K562 (cell line): Measurements from ENCODE around the gene CLIC1. TPM values are rescaled to one million over a fixed set of nuclear protein-coding genes. Genes with fewer than 3 reads are reported as not detected.

ENCODE experiments used
- ATAC-seq: fragments of 200-7000 bp; cut with Tn5 transposase; 3 replicates; pipeline ENCODE4 v1.9.1; 2020; ENCODE audit warnings: moderate library complexity
- BruUV-seq: library from RNA; stranded (reverse); fragments of 400-500 nt; replicated peaks from 2 replicates; lab custom pipeline; 2021; lab: Mats Ljungman, UMichigan
- CTCF ChIA-PET: fragments of 300-600 bp; formaldehyde crosslinking; extraction: SDS; loops from one replicate; lab custom pipeline; 2021; ENCODE audit warnings: low intra/inter-chr PET ratio; lab: Yijun Ruan, JAX
- POLR2A ChIA-PET: fragments of 300-600, 350-650 bp; sonication (Branson Sonifier 250); formaldehyde crosslinking; extraction: SDS; loops from one replicate; lab custom pipeline; 2021; ENCODE audit warnings: antibody characterized with exemption, inconsistent platforms; lab: Yijun Ruan, JAX
- DNase-seq, 4 experiments: peaks; one replicate each; pipeline versions ENCODE4 v3.0.0 to v3.0.0-alpha.2; 2011 to 2018; ENCODE audit warnings: low spot score in 3 of 4, mixed read lengths in 3 of 4; ENCODE audit errors: extremely low read depth in 1 of 4
- FAIRE-seq: peaks from 2 replicates; lab custom pipeline; 2011; peaks lifted over from hg19 to GRCh38; lab: Jason Lieb, UNC
- H2AFZ ChIP-seq: 2 replicates; pipeline ENCODE4 v1.6.0; 2011; ENCODE audit warnings: low read depth, low read length, control low read depth, inconsistent platforms
- H3K27ac ChIP-seq: fragments of 200-600 bp; 3 replicates; pipeline ENCODE4 v1.8.0; 2011; ENCODE audit warnings: low read depth, mild to moderate bottlenecking, control low read depth, inconsistent platforms, low read length, moderate library complexity, mixed read lengths; ENCODE audit errors: extremely low read depth
- H3K27me3 ChIP-seq, 2 experiments: fragments of 300-600 bp in 1 of 2; 2 replicates in 1 of 2; 3 replicates in 1 of 2; pipeline versions ENCODE4 v1.6.0 to v1.8.0; 2011; ENCODE audit warnings: inconsistent platforms in 2 of 2, low read length in 2 of 2, mild to moderate bottlenecking in 1 of 2, mixed read lengths in 1 of 2, moderate library complexity in 1 of 2; ENCODE audit not compliant: control insufficient read depth in 2 of 2, insufficient read depth in 2 of 2
- H3K36me3 ChIP-seq: fragments of 300-600 bp; 3 replicates; pipeline ENCODE4 v1.8.0; 2011; ENCODE audit warnings: mild to moderate bottlenecking, low read length, inconsistent platforms; ENCODE audit not compliant: control insufficient read depth, insufficient read depth
- H3K4me1 ChIP-seq, 2 experiments: fragments of 200-600 bp in 1 of 2; replicated peaks in 1 of 2; 2 replicates in 1 of 2; 3 replicates in 1 of 2; pipeline versions ENCODE4 v1.5.1 to v1.8.0; 2011; ENCODE audit warnings: inconsistent platforms in 2 of 2, low read length in 2 of 2, mild to moderate bottlenecking in 1 of 2, mixed read lengths in 1 of 2, moderate library complexity in 1 of 2; ENCODE audit not compliant: control insufficient read depth in 2 of 2, insufficient read depth in 2 of 2
- H3K4me2 ChIP-seq: 2 replicates; pipeline ENCODE4 v1.6.1; 2011; ENCODE audit warnings: low read length, control low read depth, inconsistent platforms, mixed read lengths; ENCODE audit not compliant: insufficient read depth
- H3K4me3 ChIP-seq: fragments of 200-600 bp; sonication (generic), shearing (Covaris generic); 2 replicates; pipeline ENCODE4 v1.5.1; 2016; ENCODE audit warnings: control low read depth, inconsistent platforms
- H3K79me2 ChIP-seq: fragments of 200-600 bp; 3 replicates; pipeline ENCODE4 v1.8.0; 2011; ENCODE audit warnings: low read length, inconsistent platforms; ENCODE audit not compliant: control insufficient read depth, insufficient read depth
- H3K9ac ChIP-seq, 2 experiments: 2 replicates each; pipeline versions ENCODE4 v1.6.0 to v1.6.1; 2011; ENCODE audit warnings: low read depth in 2 of 2, low read length in 2 of 2, control low read depth in 1 of 2, inconsistent platforms in 1 of 2, mild to moderate bottlenecking in 1 of 2, mixed read lengths in 1 of 2; ENCODE audit not compliant: insufficient read depth in 1 of 2
- H3K9me1 ChIP-seq: one replicate; pipeline ENCODE4 v1.6.0; 2011; ENCODE audit warnings: inconsistent platforms, mild to moderate bottlenecking, low read length, moderate library complexity; ENCODE audit not compliant: control insufficient read depth, insufficient read depth
- H3K9me3 ChIP-seq: replicated peaks from 2 replicates; pipeline ENCODE4 v1.5.1; 2011; ENCODE audit warnings: low read depth, low read length, inconsistent platforms; ENCODE audit not compliant: control insufficient read depth, insufficient read depth
- H4K20me1 ChIP-seq: replicated peaks from 2 replicates; pipeline ENCODE4 v1.6.1; 2011; ENCODE audit warnings: low read length, inconsistent platforms, mixed read lengths; ENCODE audit not compliant: control insufficient read depth, insufficient read depth
- CBX5 ChIP-seq: IDR thresholded peaks from 2 replicates; pipeline ENCODE4 v1.6.1; 2014; ENCODE audit warnings: low read depth, borderline replicate concordance
- CREBBP ChIP-seq: IDR thresholded peaks from one replicate; pipeline ENCODE4 v1.6.1; 2012; ENCODE audit warnings: low read depth, mild to moderate bottlenecking, control low read depth, inconsistent platforms, low read length
- ID3 ChIP-seq, 2 experiments: fragments of 250-450 bp in 1 of 2; fragments of 450-650 bp in 1 of 2; sonication (Bioruptor Pico) in 1 of 2; IDR thresholded peaks; 2 replicates each; pipeline versions ENCODE4 v1.6.1 to v1.8.0; 2016 to 2021; ENCODE audit warnings: mild to moderate bottlenecking in 2 of 2, moderate library complexity in 2 of 2, missing compliant biosample characterization in 1 of 2, missing genetic modification characterization in 1 of 2
- MAZ ChIP-seq, 2 experiments: fragments of 450-650 bp in 1 of 2; sonication (generic) in 1 of 2; formaldehyde crosslinking; IDR thresholded peaks in 1 of 2; conservative IDR thresholded peaks in 1 of 2; 2 replicates each; pipeline versions ENCODE4 v1.4.0 to v1.5.0; 2020; ENCODE audit warnings: mild to moderate bottlenecking in 1 of 2, missing genetic modification reagents in 1 of 2
- NFE2L1 ChIP-seq: fragments of 450-650 bp; IDR thresholded peaks from 2 replicates; pipeline ENCODE4 v1.6.1; 2016; ENCODE audit warnings: missing genetic modification characterization, low read depth, mild to moderate bottlenecking, missing compliant biosample characterization, moderate library complexity, borderline replicate concordance
- PHF21A ChIP-seq: fragments of 450-650 bp; IDR thresholded peaks from 2 replicates; pipeline ENCODE4 v1.6.1; 2017; ENCODE audit warnings: low read depth, borderline replicate concordance
- TFAP4 ChIP-seq: sonication (generic); formaldehyde crosslinking; IDR thresholded peaks from 2 replicates; pipeline ENCODE4 v1.8.0; 2022; ENCODE audit warnings: missing genetic modification reagents, mild to moderate bottlenecking, moderate library complexity, borderline replicate concordance
- ZBTB2 ChIP-seq: fragments of 450-650 bp; IDR thresholded peaks from 2 replicates; pipeline ENCODE4 v1.6.1; 2016; ENCODE audit warnings: antibody characterized with exemption
- ZC3H8 ChIP-seq: fragments of 450-650 bp; IDR thresholded peaks from 2 replicates; pipeline ENCODE4 v1.6.1; 2017
- ZFP36 ChIP-seq: fragments of 150-350 bp; IDR thresholded peaks from 2 replicates; pipeline ENCODE4 v1.6.1; 2018; ENCODE audit warnings: low read length, low read depth; ENCODE audit not compliant: partially characterized antibody
- ZNF239 ChIP-seq: fragments of 250-450 bp; sonication (Bioruptor Pico); IDR thresholded peaks from 2 replicates; pipeline ENCODE4 v1.4.0; 2020; ENCODE audit warnings: mild to moderate bottlenecking
- ZNF347 ChIP-seq: fragments of 450-650 bp; formaldehyde crosslinking; IDR thresholded peaks from 2 replicates; pipeline ENCODE4 v1.4.0; 2020; ENCODE audit warnings: low read depth, mild to moderate bottlenecking, moderate library complexity
- WGBS: fragments of 100-300 bp; shearing (Covaris generic); methylation state at CpG from one replicate; pipeline ENCODE4 v1.1.6; 2016; ENCODE audit warnings: low coverage, mixed read lengths; ENCODE audit not compliant: insufficient coverage; ENCODE audit errors: missing lambda C conversion rate; 5-methylcytosine and 5-hydroxymethylcytosine counted together
- in situ Hi-C: fragments of 300-500 bp; cut with MboI; formaldehyde crosslinking; loops from 4 replicates; pipeline ENCODE4 v1.15.0; 2018; ENCODE audit warnings: inconsistent platforms, mixed read lengths
- intact Hi-C: fragments of 100-400 bp; cut with micrococcal nuclease; formaldehyde crosslinking; loops from 2 replicates; pipeline ENCODE4 v1.14.2; 2022
- polyA plus RNA-seq, 8 experiments: library from polyadenylated mRNA; depleted of rRNA in 4 of 8; stranded (reverse) in 5 of 8; unstranded in 3 of 8; fragments of >200 nt; fragmentation: Nextera tagmentation in 2 of 8; fragmentation: Illumina TruSeq in 1 of 8; extraction: Ambion mirVana in 2 of 8; extraction: Trizol in 1 of 8; gene quantifications; 2 replicates each; pipeline versions ENCODE4 v1.2.1 to v1.2.3, GENCODE V29; 2011 to 2014; ENCODE audit warnings: inconsistent platforms in 1 of 8, missing spikeins in 1 of 8
- total RNA-seq, 7 experiments: library from RNA; depleted of rRNA in 6 of 7; stranded (reverse); fragments of >200 nt in 6 of 7; fragmentation: Illumina TruSeq in 2 of 7; extraction: Trizol in 2 of 7; gene quantifications; 2 replicates each; pipeline versions ENCODE4 v1.2.1 to v1.2.3, GENCODE V29; 2011 to 2021; ENCODE audit warnings: low replicate concordance in 1 of 7

The CLIC1 gene
- total and polyA plus RNA-seq, 9 of the 15 experiments (the other 6 are each of a cell fraction or from before 2014, with no cell fraction given) = 1,267 to 2,419 (median 1,808) TPM

- no peaks in the 10 kb centered on the region for H3K9me3 ChIP-seq
- H3K79me2 ChIP-seq = no peaks in the 10 kb centered on the region
- peak overlapping the region in 1 of 2 experiments; percentile 82; a peak in 2 of 4 replicates for H3K9ac ChIP-seq
- no peak overlapping the region for H3K4me2 ChIP-seq
- no peaks in the 10 kb centered on the region for H3K9me1 ChIP-seq
- FAIRE-seq = no peak
- DNase-seq = no peak
- intact Hi-C loops (no loop called here), in situ Hi-C loops (no loop called here)
- no TSS peak for BruUV-seq
- H3K4me1 ChIP-seq = peaks cover 25 to 42% of the 10 kb centered on the region in 2 experiments
- H3K27ac ChIP-seq = no peak overlapping the region
- no peak for ATAC-seq
- ChIA-PET POLR2A (interaction anchor here (0.6 to 12.4 kb wide), 6 partner anchors 9 to 91 kb away, joined by 3 to 223 read pairs (median 9); partner anchors contain the start of genes ABHD16A, DDAH2, LY6G6C and MPIG6B), CTCF (no interaction called here)
- 74% methylated on average over 8 of the region's 8 CpGs for WGBS
- no peak for TF ChIP-seq TFAP4 (CRISPR knock-in tag)
- no peak for TF ChIP-seq NFE2L1 (tag)
- no peak for TF ChIP-seq CBX5
- no peak for TF ChIP-seq ZNF347 (CRISPR knock-in tag)
- TF ChIP-seq MAZ (CRISPR knock-in tag; conservative IDR thresholded peaks at IDR 0.05 in 1 of 2, IDR thresholded peaks at IDR 0.05 in 1 of 2) = no peak
- TF ChIP-seq ZFP36 = no peak
- no peak for TF ChIP-seq ZBTB2
- no peak for TF ChIP-seq ID3 (CRISPR knock-in tag; IDR thresholded peaks at IDR 0.05)
- TF ChIP-seq ID3 (tag; IDR thresholded peaks at IDR 0.05) = no peak
- no peak for TF ChIP-seq PHF21A
- TF ChIP-seq ZNF239 = no peak
- TF ChIP-seq CREBBP = no peak
- no peak for TF ChIP-seq ZC3H8
- H3K27me3 ChIP-seq = no peaks in the 10 kb centered on the region
- H3K36me3 ChIP-seq = no peaks in the 10 kb centered on the region
- H2AFZ ChIP-seq = 0 out of 2 replicates have a peak overlapping the region, but pooled peaks have one; percentile 5
- no peak overlapping the region for H3K4me3 ChIP-seq
- H4K20me1 ChIP-seq = no peaks in the 10 kb centered on the region
Observed at GRCh38 chr6:31712296-31712695, 24.0 kb downstream of the CLIC1 start.
